SK-N-SH treated with all-trans-retinoic acid at 6 μM for 48 hours (cell line): ENCODE data around the gene JPT2.

ENCODE experiments used
- ESRRG ChIP-seq: fragments of 250-450 bp; sonication (Bioruptor Pico); IDR thresholded peaks from 2 replicates; pipeline ENCODE4 v1.6.1; 2021; ENCODE audit warnings: mild to moderate bottlenecking
- PATZ1 ChIP-seq: fragments of 250-450 bp; sonication (Bioruptor Pico); IDR thresholded peaks from 2 replicates; pipeline ENCODE4 v1.8.0; 2020; ENCODE audit warnings: mild to moderate bottlenecking, moderate library complexity, borderline replicate concordance
- TCF4 ChIP-seq: fragments of 250-450 bp; sonication (Bioruptor Pico); IDR thresholded peaks from 2 replicates; pipeline ENCODE4 v1.8.0; 2021; ENCODE audit warnings: mild to moderate bottlenecking, moderate library complexity, borderline replicate concordance
- TOX ChIP-seq: fragments of 250-450 bp; sonication (Bioruptor Pico); IDR thresholded peaks from 2 replicates; pipeline ENCODE4 v1.8.0; 2021; ENCODE audit warnings: mild to moderate bottlenecking, moderate library complexity, borderline replicate concordance
- ZC3H10 ChIP-seq: fragments of 250-450 bp; sonication (Bioruptor Pico); IDR thresholded peaks from 2 replicates; pipeline ENCODE4 v1.5.1; 2021; ENCODE audit warnings: mild to moderate bottlenecking, moderate library complexity
- ZFP3 ChIP-seq: fragments of 250-450 bp; sonication (Bioruptor Pico); IDR thresholded peaks from 2 replicates; pipeline ENCODE4 v1.5.0; 2020; ENCODE audit warnings: mild to moderate bottlenecking, moderate library complexity
- ZNF565 ChIP-seq: fragments of 450-650 bp; formaldehyde crosslinking; conservative IDR thresholded peaks from 2 replicates; pipeline ENCODE4 v1.5.0; 2020; ENCODE audit warnings: low read depth, mild to moderate bottlenecking, moderate library complexity
- ZNF8 ChIP-seq: fragments of 450-650 bp; formaldehyde crosslinking; IDR thresholded peaks from 2 replicates; pipeline ENCODE4 v1.5.0; 2020; ENCODE audit warnings: mild to moderate bottlenecking, moderate library complexity

- TF ChIP-seq ESRRG (CRISPR knock-in tag), result no peak
- TF ChIP-seq ZNF565 (CRISPR knock-in tag), result no peak
- no peak for TF ChIP-seq PATZ1
- TF ChIP-seq TCF4 (CRISPR knock-in tag), result no peak
- TF ChIP-seq ZFP3 (CRISPR knock-in tag), result no peak
- TF ChIP-seq TOX (CRISPR knock-in tag), result no peak
- TF ChIP-seq ZNF8 (CRISPR knock-in tag), result no peak
- no peak for TF ChIP-seq ZC3H10
Observed at GRCh38 chr16:1653023-1653422, 25.1 kb upstream of the JPT2 start.
